Stimulated activated CD8-positive, alpha-beta memory T cell treated with anti-CD3 and anti-CD28 coated beads, Interleukin-7, amount 100 ng/mL, for 4 hours (primary cell): ENCODE measurements around the gene BBC3.
"Not testable (repeated sequence)": the region's sequence is repeated elsewhere in the genome, so short reads cannot be mapped to it uniquely, and the experiment has no call there.

ENCODE experiments used
- DNase-seq, 2 donors: peaks; one replicate each; pipeline ENCODE4 v3.0.0-alpha.2; 2020; ENCODE audit warnings: low read depth in 2 of 2

The BBC3 gene

DNA sequence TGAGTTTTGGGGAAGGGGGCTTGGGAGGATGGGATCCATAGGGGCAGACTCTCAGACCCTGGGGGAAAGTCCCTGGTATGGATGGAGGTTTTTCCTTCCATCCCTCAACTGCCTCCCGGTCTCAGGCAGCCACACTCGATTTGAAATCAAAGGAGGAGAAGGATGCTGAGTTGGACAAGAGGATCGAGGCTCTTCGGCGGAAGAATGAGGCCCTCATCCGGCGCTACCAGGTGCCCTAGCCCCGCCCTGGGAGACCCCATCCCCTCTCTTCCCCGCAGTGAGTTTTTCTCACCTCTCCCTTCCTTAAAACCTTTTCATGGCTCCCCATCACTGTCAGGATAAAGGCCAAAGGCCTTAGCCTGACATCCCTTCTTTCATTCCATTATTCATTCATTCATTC, 27.4 kb upstream of the BBC3 start:
- DNase-seq: no peak

DNA sequence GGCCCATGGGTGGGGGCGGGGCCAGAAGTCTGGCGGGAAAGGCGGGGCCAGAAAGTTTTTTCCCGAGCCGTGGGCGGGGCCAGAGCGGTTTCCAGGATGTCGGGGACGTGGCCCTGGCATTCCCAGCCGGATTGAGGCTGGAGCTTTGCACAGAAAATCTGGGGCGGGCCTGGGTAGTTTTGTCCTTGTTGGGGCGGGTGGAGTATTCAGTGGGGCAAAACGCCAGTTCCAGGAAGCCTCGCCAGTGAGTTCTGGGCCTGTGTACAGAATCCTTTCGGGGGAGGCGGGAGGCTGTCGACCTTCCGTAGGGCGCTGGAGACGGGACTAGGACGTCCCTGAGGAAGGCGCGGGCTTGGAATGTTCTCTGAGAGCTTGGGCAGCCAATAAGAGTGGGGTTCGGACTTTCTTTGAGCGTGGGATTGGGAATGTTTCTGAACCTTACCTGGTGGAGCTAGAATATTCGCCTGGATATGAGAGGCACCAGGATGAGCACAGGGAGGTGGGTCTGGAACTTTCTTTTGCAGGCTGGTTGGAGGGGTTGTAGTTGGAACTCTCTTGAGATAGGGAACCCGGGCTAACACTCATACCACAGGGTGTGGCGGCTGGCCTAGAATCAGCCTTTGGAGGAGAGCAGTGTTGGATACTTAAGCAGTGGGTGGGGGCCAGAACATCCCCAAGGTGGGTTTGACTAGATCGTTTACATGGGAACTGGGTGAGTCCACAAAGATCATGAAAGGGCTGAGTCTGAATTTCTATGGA, 26.6 kb upstream of the BBC3 start:
- DNase-seq: no peak

DNA sequence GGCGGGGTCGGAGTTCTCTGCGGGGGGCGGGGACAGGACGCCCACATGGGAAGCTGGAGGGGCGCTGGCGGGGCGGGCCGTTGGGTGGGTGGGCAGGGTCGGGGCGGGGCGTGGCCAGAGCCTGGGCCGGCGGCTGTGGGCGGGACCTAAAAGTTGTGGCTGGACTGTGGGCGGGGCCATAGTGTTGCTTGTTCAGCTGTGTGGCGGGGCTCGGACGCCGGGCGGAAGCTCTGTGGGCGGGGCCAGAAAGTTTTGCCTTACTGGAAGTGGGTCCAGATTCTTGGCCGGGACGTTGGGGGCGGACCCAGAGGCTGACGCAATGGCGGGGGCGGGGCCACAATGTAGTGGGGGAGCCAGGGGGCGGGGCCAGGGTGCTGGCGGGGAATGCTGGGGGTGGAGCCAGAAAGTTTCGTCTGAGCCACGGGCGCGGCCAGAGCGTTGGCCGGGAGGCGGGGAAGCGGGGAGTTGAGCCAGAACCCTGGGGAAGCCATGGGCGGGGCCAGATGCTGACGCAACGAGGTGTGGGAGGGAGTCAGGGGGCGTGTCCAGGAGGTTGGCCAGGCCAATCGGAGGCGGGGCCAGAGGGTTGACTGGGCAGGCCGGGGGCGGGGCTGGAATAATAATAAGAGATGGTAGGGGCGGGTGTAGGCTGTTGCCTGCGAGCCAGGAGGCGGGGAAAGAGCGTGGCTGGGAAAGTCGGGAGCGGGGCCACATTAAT, 25.9 kb upstream of the BBC3 start:
- peak; percentile 99 for DNase-seq

DNA sequence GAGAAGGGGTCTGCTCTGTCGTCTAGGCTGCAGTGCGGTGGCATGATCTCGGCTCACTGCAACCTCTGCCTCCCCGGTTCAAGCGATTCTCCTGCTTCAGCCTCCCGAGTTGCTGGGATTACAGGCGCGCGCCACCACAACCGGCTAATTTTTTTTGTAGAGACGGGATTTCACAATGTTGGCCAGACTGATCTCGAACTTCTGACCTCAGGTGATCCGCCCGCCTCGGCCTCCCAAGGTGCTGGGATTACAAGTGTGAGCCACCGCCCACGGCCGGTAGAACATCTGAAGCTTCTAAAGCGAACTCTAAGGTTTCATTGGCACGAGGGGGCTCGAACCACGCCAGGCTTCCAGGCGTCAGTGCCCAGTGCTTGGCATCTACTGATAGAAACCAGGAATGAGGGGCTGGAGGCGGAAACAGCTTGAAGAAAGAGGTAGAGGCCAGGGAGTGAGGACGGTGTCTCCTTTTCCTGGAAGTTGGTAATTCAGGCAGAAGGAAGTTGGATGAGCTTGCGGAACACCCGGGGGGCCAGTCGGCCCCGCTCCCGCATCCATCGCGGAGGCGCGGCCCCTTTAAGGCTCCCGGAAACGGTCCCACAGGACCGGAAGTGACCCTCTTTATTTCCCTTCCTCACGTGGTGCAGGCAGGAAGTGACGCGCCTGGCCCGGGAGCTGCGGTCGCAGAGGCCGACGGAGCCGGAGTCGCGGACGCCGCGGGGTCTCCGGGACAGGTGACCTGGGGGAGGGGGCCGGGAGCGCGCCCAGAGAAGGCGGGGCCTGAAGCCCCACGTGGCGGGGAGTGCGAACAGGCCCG, 25.1 kb upstream of the BBC3 start, which contains the start of gene CCDC9:
Gene CCDC9, plus strand, starts transcription at position 647 of the 814 bp plus-strand sequence. CDS start 1,876 bp downstream, outside the sequence.
- peak; percentile 84 to 89 for DNase-seq

DNA sequence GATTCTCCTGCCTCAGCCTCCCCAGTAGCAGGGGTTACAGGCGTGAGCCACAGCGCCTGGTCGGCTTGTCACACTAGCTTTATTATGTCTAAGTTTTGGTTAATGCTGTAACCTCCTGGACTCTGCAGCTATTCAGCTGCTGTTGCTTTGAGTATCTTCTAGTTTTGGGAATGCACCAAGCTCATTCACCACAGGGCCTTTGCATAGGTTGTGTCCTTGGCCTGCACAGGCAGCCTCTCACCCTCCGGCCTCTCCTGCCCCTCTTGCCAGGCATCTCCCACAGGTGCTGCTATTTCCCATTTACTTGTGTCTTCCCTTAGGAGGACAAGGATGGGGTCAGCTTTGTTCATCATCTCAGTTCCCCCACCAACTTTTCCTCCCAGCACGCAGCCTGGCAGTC, 23.0 kb upstream of the BBC3 start:
- no peak for DNase-seq

DNA sequence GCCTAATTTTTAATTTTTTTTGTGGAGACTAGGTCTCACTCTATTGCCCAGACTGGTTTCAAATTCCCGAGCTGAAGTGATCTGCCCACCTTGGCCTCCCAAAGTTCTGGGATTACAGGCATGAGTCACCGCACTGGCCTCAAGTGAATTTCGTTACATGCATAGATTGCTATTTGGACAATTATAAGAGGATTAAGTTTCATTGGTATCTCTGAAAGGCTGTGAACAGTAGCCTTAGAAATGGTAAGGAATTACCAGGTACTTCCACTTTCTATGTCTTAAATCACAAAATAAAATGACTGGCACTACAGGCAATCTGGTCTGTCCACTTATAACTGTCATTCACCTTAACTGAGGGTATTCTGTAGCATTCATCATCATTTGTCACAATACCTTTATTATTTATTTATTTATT, 22.5 kb upstream of the BBC3 start:
- no peak for DNase-seq

DNA sequence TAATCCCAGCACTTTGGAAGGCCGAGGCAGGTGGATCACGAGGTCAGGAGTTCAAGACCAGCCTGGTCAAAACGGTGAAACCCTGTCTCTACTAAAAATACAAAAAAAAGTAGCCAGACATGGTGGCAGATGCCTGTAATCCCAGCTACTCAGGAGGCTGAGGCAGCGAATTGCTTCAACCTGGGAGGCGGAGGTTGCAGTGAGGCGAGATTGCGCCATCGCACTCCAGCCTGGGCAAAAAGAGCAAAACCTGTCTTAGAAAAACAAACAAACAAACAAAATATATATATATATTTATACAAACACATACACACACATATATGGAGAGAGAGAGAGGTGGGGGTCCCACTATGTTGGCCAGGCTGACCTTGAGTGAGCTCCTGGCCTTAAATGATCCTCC, 22.0 kb upstream of the BBC3 start:
- not testable (repeated sequence) for DNase-seq

DNA sequence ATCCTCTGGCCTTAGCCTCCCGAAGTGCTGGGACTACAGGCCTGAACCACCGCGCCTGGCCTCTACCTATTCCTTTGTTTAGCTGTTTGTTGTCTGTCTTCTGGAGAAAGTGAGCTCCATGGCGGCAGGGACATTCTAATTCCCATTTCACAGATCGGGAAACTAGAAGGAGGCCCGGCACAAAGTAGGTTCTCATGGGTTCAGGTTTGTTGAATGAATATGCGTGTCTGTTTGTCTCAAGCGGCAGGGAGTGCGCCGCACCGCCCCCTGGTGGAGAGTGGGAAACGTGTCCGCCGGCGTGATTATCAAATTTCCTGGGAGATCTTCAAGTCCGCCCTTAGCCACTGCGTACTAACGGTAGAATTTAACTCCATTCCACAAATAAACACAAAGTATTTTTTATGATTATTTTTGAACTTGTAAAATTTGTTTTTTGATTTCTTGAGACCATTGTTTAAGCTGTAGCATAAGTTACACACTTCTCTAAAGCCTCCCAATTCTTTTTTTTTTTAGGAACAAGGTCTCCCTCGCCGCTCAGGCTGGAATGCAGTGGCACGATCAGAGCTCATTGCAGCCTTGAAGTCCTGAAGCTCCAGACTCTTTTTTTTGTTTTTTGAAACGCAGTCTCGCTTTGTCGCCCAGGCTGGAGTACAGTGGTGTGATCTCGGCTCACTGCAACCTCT, 16.4 kb upstream of the BBC3 start:
- DNase-seq: peak; percentile 52 to 63

DNA sequence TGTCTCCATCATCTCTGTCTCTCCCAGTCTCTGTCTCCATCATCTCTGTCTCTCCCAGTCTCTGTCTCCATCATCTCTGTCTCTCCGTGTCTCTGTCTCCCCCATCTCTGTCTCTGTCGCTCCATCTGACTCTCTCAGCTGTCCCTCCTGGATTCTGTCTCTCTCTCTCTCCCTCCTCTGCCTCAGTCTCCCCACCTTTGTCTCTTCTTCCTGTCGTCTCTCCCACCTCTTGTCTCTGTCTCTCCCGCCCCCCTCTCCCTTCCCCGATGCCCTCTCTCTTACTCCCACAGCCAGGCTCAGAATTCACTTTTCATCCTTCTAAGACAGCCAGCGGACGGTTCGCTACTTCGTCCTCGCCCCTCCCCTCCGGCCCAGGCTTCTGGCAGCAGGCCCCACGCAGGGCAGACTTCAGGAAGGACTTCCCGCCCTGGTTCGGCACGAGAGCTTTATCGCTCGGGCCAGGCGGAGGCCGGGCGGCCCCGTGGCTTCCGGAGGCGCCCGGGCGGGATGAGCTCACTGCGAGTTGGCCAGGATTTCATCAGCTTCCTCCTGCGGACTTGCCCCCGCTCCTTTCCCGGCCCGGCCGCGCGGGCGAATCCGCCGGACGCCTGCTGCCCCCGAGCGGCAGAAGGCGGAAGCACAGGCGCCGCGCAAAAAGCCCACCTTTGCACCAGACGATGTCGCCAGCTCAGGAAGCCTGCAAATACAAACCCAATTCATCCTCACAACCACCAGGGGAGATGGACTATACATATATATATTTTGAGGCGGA, 13.0 kb upstream of the BBC3 start:
- DNase-seq: peak; percentile 75 to 89

DNA sequence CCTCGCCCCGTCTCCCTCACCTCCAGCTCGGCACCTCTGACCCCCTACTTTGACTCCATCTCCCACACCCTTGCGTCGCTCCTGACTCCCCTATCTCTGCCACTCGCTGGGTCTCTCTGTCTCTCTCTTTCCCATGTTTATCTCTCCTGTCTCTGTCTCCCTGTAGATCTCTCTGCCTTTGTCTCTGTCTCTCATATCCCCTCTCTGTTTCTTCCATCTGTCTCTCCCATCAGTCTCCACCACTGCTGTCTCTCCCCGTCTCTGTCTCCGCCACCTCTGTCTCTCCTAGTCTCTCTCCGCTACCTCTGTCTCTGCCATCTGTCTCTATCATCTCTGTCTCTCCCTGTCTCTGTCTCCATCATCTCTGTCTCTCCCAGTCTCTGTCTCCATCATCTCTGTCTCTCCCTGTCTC, 12.4 kb upstream of the BBC3 start:
- DNase-seq: no peak

DNA sequence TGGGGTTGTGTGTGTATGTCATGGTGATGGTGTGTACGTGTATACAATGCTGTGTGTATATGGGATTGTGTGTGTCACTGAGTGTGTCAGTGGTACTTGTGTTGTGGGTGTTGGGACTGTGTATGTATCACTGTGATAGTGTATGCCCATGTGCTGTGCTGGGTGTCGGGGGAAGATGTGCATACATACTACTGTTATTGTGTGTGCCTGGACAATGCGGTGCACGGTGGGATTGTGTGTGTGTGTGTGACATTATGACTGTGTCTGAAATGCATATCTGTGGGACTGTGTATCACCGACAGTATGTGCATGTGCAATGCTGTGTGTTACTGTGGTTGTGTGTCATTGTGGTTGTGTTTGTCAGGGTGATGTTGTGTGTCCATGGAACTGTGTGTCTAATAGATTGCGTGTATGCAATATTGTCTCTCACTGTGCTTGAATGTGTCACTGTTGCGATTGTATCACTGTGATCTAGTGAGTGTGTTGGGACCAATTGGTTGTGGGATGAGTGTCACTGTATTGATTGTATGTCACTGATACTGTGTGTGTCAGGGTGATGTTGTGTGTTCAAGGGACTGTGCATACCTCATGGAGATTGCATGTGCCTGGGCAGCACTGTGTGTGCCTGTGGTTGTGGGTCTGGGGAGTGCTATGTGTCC, 11.0 kb upstream of the BBC3 start:
- no peak for DNase-seq

DNA sequence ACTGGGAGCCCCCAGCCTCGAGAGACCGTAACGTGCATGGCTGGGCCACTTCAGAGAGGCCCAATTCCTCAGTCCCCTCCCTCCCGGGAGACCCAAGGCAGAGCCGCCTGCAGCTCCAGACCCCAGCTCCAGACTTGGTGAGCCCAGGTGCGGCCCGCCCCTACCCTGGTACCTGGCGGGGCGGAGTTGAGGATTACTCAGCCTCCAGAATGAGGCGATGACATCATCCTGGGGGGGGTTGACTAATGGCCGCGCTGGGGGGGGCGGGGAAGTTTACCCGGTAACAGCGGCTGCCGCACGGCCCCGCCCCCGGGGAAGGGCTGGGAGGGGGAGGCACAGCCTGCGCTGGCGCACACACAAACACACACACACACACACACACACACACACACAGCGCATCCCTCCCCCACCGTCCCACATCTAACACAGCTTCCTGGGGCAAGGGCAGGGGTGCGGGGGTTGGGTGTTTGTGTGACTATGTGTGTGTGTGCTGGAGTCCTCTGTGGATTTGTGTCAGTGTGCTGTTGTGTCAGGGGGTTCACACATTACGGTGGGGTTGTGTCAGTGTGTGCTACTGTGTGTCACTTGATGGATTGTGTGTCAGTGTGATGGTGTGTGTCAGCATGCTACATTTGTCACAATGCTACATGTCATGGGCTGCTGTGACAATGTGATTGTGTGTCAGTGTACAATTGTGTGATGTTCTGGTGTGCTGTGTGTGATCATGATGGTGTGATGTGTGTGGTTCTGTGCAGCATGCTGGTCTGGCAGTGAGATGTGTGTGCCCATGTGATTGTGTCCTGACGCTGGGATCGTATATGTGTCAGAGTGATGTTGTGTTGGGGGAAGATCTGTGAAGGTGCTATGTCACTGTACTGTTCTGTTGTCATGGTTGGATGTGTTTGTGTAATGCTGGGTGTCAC, 10.3 kb upstream of the BBC3 start:
- peak; percentile 79 to 81 for DNase-seq

DNA sequence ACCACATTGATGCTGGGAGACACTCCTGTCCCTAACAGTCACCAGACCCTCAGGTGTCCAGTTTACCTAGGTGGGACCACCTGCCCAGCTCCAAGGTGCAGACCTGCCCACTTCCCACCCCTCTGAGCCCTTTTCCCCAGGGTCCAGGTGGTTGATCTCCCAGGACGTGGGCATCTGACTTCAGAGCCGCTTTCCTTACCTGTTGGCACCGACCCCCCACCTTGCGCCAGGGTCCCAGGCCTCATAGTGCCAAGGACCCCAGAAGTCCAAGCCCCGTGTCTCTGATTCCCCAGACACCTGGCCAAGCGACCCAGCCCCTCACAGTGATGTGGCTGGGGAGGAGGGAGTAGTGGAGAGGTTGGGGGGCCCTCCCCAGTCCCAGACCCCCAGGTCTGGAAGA, 9.6 kb upstream of the BBC3 start:
- no peak for DNase-seq

DNA sequence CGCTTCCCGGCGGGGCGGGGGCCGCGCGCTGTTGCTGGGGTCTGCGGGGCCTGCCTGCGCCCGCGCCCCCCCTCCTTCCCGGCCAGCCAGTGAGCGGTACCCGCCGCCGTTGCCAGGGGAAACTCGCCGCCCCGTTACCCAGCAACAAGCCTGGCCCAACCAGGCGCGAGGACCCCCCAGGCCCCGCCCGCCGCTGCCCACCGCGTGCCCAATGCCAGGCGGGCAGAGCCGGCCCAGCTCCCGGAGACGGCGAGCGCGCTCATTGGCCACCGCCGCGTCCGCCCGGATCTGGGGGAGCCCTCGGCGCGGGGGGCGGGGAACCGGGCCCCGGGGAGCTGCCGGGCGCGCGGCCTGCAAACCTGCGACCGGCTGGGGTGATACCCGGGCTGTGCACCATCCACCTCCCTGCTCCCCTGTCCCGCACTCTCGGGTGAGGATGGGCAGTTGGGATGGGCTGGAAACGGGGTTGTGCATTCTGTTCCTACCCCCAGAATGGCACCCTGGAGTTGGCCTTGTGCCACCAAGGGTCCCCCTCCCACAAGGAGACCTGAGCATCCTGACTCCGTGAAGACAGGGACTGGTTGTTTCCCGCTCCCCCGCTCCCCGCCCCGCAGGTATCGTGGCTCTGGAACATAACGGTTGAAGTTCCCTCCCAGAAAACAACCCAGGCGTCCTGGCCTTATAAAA, 8.8 kb upstream of the BBC3 start:
- peak in 1 of 2 donors; percentile 57 for DNase-seq

DNA sequence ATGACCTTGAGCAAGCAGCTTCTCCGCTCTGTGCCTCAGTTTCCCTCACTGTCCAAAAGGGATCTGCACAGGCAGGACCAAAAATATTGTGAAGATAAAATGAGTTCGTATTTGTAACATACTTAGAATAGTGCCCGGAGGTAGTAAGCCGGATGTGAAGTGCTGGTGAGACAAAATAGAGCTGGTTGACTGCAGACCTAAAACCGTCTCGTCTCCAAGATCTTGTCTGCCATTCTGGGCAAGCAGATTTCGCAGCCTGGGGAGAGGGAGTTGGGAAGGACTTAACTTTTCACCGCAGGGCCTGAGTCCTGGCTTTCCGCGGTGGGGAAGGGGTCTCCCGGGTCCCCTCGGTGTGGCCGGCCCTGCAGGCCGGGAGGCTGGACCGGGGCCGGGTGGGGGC, 8.2 kb upstream of the BBC3 start:
- DNase-seq: no peak

DNA sequence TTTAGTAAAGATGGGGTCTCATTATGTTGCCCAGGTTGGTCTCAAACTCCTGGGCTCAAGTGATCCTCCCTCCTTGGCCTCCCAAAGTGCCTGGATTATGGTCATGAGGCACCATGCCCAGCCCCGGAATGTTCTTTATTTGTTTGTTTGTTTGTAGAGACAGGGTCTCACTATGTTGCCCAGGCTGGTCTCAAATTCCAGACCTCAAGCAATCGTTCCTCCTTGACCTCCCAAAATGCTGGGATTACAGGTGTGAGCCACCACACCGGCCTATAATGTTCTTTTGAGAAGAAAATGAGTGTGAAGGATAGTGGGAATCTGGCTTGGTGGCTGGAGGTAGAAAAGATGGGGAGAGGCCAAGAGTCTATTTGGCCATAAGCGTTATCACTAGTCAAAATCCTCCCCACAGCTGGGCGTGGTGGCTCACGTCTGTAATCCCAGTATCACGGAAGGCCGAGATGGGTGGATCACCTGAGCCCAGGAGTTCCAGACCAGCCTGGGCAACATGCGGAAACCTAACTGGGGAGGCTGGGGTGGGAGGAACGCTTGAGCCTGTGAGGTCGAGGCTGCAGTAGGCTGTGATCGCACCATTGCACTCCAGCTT, 5.2 kb upstream of the BBC3 start:
- DNase-seq: no peak

DNA sequence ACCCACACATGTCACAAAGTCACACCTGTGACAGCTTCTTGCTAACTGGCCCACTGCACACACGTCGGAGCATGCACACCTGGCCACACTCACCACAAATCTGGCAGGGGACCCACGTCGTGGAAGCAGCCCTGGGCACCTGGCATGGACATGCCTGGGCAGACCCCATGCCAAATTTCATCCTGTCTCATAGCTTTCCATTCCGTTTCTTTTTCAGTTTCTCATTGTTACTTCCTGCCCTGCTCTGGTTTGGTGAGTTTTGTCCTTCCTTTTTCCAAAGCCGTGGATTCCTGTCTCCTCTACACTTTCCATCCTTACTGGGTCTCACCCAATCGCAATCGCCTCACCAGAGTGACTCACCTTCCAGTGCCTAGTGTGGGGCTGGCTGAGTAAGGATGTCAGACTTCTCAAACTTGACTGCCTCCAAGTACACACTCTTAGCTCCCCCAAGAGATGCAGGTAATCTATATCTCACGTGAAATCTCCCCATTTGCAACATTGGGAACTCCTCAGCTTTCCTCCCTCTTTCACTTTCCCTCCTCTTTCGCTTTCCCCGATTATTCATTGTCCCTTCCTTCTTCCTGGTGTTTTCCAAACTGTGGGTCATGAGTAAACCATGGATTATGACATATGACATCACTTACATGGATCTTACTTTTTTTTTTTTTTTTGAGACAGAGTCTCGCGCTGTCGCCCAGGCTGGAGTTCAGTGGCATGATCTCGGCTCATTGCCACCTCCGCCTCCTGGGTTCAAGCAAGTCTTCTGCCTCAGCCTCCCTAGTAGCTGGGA, 1.6 kb upstream of the BBC3 start:
- DNase-seq: no peak
